HG02981 (cell line): Measurements from ENCODE around the gene FAM204A.

Experiments
- ATAC-seq: cut with Tn5 transposase; IDR thresholded peaks from one replicate; pipeline ENCODE4 v1.9.1; 2021; ENCODE audit warnings: mild to moderate bottlenecking, moderate library complexity; ENCODE audit not compliant: unreplicated experiment

Gene FAM204A

GRCh38 chr10:118332948-118333710 is 9.0 kb downstream of the FAM204A start:
- no peak for ATAC-seq

DNA sequence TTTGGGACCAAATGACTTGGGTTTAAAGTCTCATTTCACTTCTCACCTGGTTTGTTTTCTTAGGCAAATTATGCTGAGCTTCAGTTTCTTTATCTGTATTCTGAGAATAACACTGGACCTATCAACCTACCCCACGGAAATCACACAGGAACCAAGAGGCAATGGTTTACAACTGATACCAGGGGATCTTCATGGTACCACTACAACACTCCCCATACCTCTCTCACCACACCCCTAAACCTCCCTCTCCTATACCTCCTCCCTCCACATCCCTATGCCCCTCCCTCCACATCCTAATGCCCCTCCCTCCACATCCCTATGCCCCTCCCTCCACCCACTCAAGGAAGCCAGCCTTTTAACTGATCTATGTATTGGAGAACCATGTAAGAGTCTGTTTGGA is 9.9 kb downstream of the FAM204A start:
- ATAC-seq: peak; percentile 81

GRCh38 chr10:118330295-118331076 is 11.6 kb downstream of the FAM204A start:
- no peak for ATAC-seq

GRCh38 chr10:118324140-118324539 is 18.0 kb downstream of the FAM204A start:
- ATAC-seq: no peak

- no peak for ATAC-seq
Observed at GRCh38 chr10:118321724-118322575, 20.2 kb downstream of the FAM204A start.

DNA sequence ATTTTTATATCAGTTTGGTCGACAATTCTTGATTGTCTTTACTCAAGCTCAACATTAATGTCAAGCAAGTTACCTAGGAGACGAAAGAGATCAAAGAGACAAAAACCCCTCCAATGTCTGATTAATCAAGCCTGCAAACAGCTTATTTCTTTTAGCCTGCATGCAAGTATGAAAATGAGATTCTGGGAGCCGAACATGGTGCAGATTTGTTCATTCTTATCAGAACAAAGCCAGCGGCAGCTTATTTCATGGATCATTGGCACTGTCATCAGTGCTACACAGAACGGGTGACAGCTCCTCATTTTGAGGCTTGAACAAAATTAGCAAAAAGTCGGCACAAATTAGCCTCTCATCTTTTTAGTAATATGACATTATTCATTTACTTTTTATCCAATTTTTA is 26.5 kb downstream of the FAM204A start:
- no peak for ATAC-seq

- no peak for ATAC-seq
Observed at GRCh38 chr10:118314882-118315281, 27.2 kb downstream of the FAM204A start.

GRCh38 chr10:118311505-118311904 is 30.6 kb downstream of the FAM204A start:
- no peak for ATAC-seq

DNA sequence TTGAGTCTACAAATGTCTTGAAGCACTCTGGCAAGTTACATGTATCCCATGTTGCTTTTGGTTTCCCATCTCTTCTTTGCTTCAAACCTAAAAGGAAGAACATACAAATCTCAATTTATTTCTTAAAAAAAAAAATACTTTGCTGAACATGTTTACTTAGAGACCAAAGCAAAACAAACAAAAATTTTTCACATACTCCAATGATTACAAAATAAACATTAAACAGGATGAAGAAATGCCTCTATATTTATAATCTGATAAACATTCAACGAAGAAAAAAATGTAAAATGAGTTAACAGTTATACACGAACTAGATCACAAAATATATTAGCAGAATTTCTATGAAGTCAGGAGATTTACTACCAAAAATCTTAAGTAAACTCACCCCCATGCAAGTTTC is 31.3 kb downstream of the FAM204A start:
- ATAC-seq: no peak

DNA sequence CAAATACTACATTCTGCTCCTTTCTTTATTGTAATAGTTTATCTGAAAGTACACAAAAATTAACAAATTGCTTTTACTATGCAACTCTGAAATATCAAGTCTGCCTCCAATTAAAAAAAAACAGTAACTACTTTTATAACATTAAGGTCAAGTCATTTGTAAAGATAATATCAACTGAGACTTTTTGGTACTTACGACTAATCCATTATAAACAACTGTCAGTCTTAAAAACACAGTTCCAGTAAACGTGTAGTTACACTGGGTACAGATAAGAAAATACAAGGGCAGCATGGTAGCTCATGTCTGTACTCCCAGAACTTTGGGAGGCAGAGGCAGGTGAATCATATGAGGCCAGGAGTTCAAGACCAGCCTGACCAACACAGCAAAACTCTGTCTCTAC is 32.2 kb downstream of the FAM204A start:
- ATAC-seq: no peak

GRCh38 chr10:118308664-118309063 is 33.5 kb downstream of the FAM204A start:
- ATAC-seq: no peak

GRCh38 chr10:118307859-118308258 is 34.3 kb downstream of the FAM204A start:
- no peak for ATAC-seq

DNA sequence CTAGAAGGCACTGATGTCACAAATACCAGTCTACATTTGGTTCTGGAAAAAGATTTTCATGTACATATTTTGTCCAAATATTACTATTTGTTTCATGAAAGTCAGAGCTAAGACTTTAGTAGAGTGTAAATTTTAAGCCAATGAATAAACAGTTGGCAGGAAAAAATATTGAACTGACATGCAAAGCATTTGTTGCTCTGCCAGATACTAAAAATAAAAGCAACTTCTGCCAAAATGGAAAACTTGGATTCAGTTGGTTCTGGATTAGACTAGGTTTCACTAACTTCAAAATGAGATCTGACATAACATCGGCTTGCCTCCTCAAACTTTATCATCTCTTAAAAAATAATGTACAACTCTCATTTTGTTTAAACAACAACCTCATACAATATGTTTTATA is 34.9 kb downstream of the FAM204A start:
- no peak for ATAC-seq

- no peak for ATAC-seq
Observed at GRCh38 chr10:118305730-118306129, 36.4 kb downstream of the FAM204A start.

GRCh38 chr10:118304521-118304920 is 37.6 kb downstream of the FAM204A start:
- no peak for ATAC-seq

- ATAC-seq: no peak
Observed at GRCh38 chr10:118301211-118301610, 40.9 kb downstream of the FAM204A start.

DNA sequence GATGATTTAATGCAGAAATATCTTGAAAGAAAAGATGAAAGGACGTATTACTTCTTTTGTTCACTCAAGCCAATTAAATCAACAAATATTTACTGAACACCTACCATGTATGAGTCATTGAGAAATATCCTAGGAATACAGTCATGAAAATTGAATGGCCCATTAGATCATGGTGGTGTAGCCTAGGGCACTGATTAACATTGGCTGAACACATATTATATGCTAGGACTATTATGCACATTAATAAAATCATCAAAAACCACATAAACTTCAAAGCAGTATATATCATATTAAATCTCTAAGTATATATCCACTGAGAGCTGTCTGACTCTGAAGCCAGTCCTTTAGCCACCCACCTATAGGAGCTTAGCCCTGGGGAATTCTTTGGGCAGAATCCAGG is 41.8 kb downstream of the FAM204A start:
- no peak for ATAC-seq

DNA sequence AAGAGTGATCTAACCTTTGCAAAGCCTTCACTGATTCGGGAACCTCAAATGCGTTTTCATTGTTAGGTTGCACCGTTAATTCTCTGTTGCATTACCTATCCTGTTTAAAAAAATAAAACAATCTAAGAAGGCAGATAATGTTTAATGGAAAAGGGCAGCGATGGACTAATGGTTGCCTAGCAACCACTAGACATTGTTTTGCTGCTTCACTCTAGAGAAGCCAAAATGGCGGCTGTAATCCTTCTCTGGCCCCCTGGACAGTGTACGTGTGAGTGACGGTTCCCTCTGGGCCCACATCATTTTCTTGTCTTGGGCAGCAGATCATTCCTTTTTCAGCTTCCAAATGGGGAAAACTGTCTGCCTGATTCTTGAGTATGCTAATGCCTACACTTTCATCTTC is 43.3 kb downstream of the FAM204A start:
- ATAC-seq: no peak

DNA sequence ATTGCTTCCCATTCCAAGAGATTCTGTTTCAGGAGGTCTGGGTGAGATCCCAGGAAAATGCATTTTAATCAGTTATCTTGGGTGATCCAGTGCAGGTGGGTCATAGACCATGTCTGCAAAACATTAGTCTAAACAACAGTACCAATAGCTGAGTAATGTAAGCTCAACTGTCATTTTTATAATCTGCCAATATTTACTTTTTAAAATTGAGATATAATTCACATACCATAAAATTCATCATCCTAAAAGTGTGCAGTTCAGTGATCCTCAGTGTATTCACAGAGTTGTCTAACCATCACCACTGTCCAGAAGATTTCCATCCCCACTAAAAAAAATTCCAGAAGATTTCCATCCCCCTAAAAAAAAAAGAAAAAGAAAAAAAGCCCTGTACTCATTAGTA is 51.0 kb downstream of the FAM204A start:
- ATAC-seq: no peak

GRCh38 chr10:118290471-118290995 is 51.6 kb downstream of the FAM204A start:
- no peak for ATAC-seq
